Measurements from ENCODE around the gene UBAC2.

- TF ChIP-seq CTCF (IDR thresholded peaks at IDR 0.05) (no peak), POLR2A (IDR thresholded peaks at IDR 0.05) (no peak)
These were observed 85.0 kb downstream of the UBAC2 start for GRCh38 chr13:99285432-99286182.
